CD14-positive monocyte (primary cell): ENCODE data around the gene DPYSL3. TPM values are rescaled to one million over a fixed set of nuclear protein-coding genes. Genes with fewer than 3 reads are reported as not detected.
A peak's percentile ranks its signal among the peaks of the same experiment; 100 is the strongest.

ENCODE experiments used
- DNase-seq, 3 donors: peaks; one replicate each; pipeline ENCODE4 v3.0.0-alpha.2; 2011 to 2022
- H2AFZ ChIP-seq: 2 replicates; pipeline ENCODE4 v1.6.0; 2012; ENCODE audit warnings: mild to moderate bottlenecking, low read depth, low read length, inconsistent platforms; ENCODE audit not compliant: insufficient read depth, poor library complexity, severe bottlenecking
- H3K27ac ChIP-seq, 2 donors: 1 replicate in 1 of 2; 2 replicates in 1 of 2; pipeline ENCODE4 v1.5.1; 2012 to 2013; ENCODE audit warnings: low read length in 2 of 2, control low read depth in 1 of 2, inconsistent platforms in 1 of 2, low read depth in 1 of 2, mild to moderate bottlenecking in 1 of 2
- H3K27me3 ChIP-seq, 2 donors: one replicate each; pipeline versions ENCODE4 v1.6.0 to v1.6.1; 2011 to 2013; ENCODE audit warnings: low read length in 2 of 2; ENCODE audit not compliant: control insufficient read depth in 2 of 2, insufficient read depth in 2 of 2
- H3K36me3 ChIP-seq, 2 donors: replicated peaks in 1 of 2; 1 replicate in 1 of 2; 2 replicates in 1 of 2; pipeline versions ENCODE4 v1.5.1 to v1.6.1; 2012 to 2013; ENCODE audit warnings: low read length in 2 of 2, control low read depth in 1 of 2, inconsistent platforms in 1 of 2, mild to moderate bottlenecking in 1 of 2; ENCODE audit not compliant: insufficient read depth in 2 of 2, control insufficient read depth in 1 of 2
- H3K4me1 ChIP-seq, 2 donors: 1 replicate in 1 of 2; 2 replicates in 1 of 2; pipeline versions ENCODE4 v1.5.1 to v1.6.1; 2012 to 2013; ENCODE audit warnings: low read length in 2 of 2, control low read depth in 1 of 2, inconsistent platforms in 1 of 2, mild to moderate bottlenecking in 1 of 2, moderate library complexity in 1 of 2; ENCODE audit not compliant: insufficient read depth in 2 of 2, control insufficient read depth in 1 of 2
- H3K4me2 ChIP-seq: replicated peaks from 2 replicates; pipeline ENCODE3; 2012; ENCODE audit warnings: low read length, moderate library complexity, mild to moderate bottlenecking; ENCODE audit not compliant: poor library complexity, severe bottlenecking; ENCODE audit errors: extremely low read depth
- H3K4me3 ChIP-seq, 3 experiments: fragments of 200-600 bp in 1 of 3; sonication (generic) in 1 of 3; replicated peaks in 1 of 3; 1 replicate in 2 of 3; 2 replicates in 1 of 3; pipeline ENCODE4 v1.5.1; 2011 to 2013; ENCODE audit warnings: low read length in 3 of 3, mild to moderate bottlenecking in 3 of 3, control low read depth in 2 of 3, low read depth in 2 of 3, inconsistent platforms in 1 of 3, moderate library complexity in 1 of 3
- H3K79me2 ChIP-seq: 2 replicates; pipeline ENCODE4 v1.6.0; 2012; ENCODE audit warnings: mild to moderate bottlenecking, control low read depth, inconsistent platforms, low read length, moderate library complexity; ENCODE audit not compliant: insufficient read depth
- H3K9ac ChIP-seq: 2 replicates; pipeline ENCODE4 v1.6.0; 2017; ENCODE audit warnings: low read length, mild to moderate bottlenecking; ENCODE audit not compliant: insufficient read depth, poor library complexity, severe bottlenecking
- H3K9me3 ChIP-seq, 2 donors: replicated peaks in 1 of 2; 1 replicate in 1 of 2; 2 replicates in 1 of 2; pipeline versions ENCODE4 v1.5.1 to v1.6.1; 2012 to 2013; ENCODE audit warnings: low read length in 2 of 2, control low read depth in 1 of 2; ENCODE audit not compliant: control insufficient read depth in 1 of 2, insufficient read depth in 1 of 2
- H4K20me1 ChIP-seq: 2 replicates; pipeline ENCODE4 v1.6.0; 2012; ENCODE audit warnings: mild to moderate bottlenecking, low read length, control low read depth, moderate library complexity; ENCODE audit not compliant: insufficient read depth
- H3K27ac Mint-ChIP-seq, 7 donors: one replicate each; pipeline ENCODE4 v1.8.0; 2020; ENCODE audit warnings: mild to moderate bottlenecking in 7 of 7, mixed read lengths in 7 of 7, moderate library complexity in 6 of 7, inconsistent platforms in 2 of 7
- H3K27me3 Mint-ChIP-seq, 3 donors: one replicate each; pipeline ENCODE4 v1.8.0; 2021 to 2022; ENCODE audit warnings: low read depth in 3 of 3, mild to moderate bottlenecking in 3 of 3, mixed read lengths in 3 of 3, moderate library complexity in 3 of 3, inconsistent platforms in 1 of 3
- H3K36me3 Mint-ChIP-seq, 2 donors: one replicate each; pipeline ENCODE4 v1.8.0; 2020; ENCODE audit warnings: mixed read lengths in 2 of 2, inconsistent platforms in 1 of 2, mild to moderate bottlenecking in 1 of 2
- H3K4me1 Mint-ChIP-seq: one replicate; pipeline ENCODE4 v1.8.0; 2020; ENCODE audit warnings: mild to moderate bottlenecking, mixed read lengths
- H3K4me3 Mint-ChIP-seq, 2 donors: one replicate each; pipeline ENCODE4 v1.8.0; 2020; ENCODE audit warnings: mild to moderate bottlenecking in 2 of 2, mixed read lengths in 2 of 2, moderate library complexity in 1 of 2
- H3K9me3 Mint-ChIP-seq, 7 donors: one replicate each; pipeline ENCODE4 v1.8.0; 2020 to 2022; ENCODE audit warnings: mixed read lengths in 7 of 7, mild to moderate bottlenecking in 6 of 7, moderate library complexity in 6 of 7, inconsistent platforms in 2 of 7
- CTCF ChIP-seq: fragments of 200-600 bp; IDR thresholded peaks from one replicate; pipeline ENCODE4 v1.8.0; 2022; ENCODE audit warnings: antibody characterized with exemption, mild to moderate bottlenecking
- WGBS: methylation state at CpG from one replicate; pipeline ENCODE4 v1.1.5; 2013; ENCODE audit warnings: missing lambda C conversion rate; ENCODE audit not compliant: insufficient coverage; 5-methylcytosine and 5-hydroxymethylcytosine counted together
- intact Hi-C, 2 donors: fragments of 100-400 bp; cut with micrococcal nuclease; formaldehyde crosslinking; loops; one replicate each; pipeline versions ENCODE4 v1.15.0 to v1.15.1; 2023
- polyA plus RNA-seq, 3 donors: library from polyadenylated mRNA; depleted of rRNA in 1 of 3; unstranded in 2 of 3; stranded (reverse) in 1 of 3; fragments of 300-500 nt in 2 of 3; fragments of >200 nt in 1 of 3; fragmentation: Illumina TruSeq in 2 of 3; gene quantifications; 1 replicate in 2 of 3; 2 replicates in 1 of 3; pipeline ENCODE4 v1.2.3, GENCODE V29; 2012 to 2021

DPYSL3 gene
- polyA plus RNA-seq, 3 donors, result 0.05 TPM; not detected in 2

- Histone ChIP-seq H3K4me3 (no peak overlapping the region), H3K36me3 (no peaks in the 10 kb centered on the region), H3K4me1 (peaks cover 31 to 33% of the 10 kb centered on the region in 2 donors), H3K79me2 (no peaks in the 10 kb centered on the region), H4K20me1 (no peaks in the 10 kb centered on the region), H3K4me2 (no peak overlapping the region), H3K9me3 (peaks cover 0 to 7% of the 10 kb centered on the region in 2 donors), H3K27ac (no peak overlapping the region), H3K9ac (no peak overlapping the region), H3K27me3 (peaks cover 26 to 36% of the 10 kb centered on the region in 2 donors), H2AFZ (no peak overlapping the region)
- TF ChIP-seq CTCF, result no peak
- Mint-ChIP-seq H3K4me1 (peaks cover 31% of the 10 kb centered on the region), H3K27ac (no peak overlapping the region), H3K9me3 (peaks cover 0 to 11% (median 7%) of the 10 kb centered on the region in 7 donors), H3K36me3 (peaks cover 2 to 6% of the 10 kb centered on the region in 2 donors), H3K4me3 (peak overlapping the region; percentile 24 to 99), H3K27me3 (peaks cover 36 to 49% (median 42%) of the 10 kb centered on the region in 3 donors)
- intact Hi-C loops, result no loop called here
- DNase-seq, result peak in 1 of 3 donors; percentile 15
- 100% methylated on average over 2 of the region's 10 CpGs for WGBS
These were observed 54.7 kb downstream of the DPYSL3 start for GRCh38 chr5:147454996-147455677.

- Histone ChIP-seq H3K4me3 (peak overlapping the region; percentile 41 to 78 (median 55)), H4K20me1 (no peaks in the 10 kb centered on the region), H3K36me3 (no peaks in the 10 kb centered on the region), H3K9ac (peak overlapping the region; percentile 64), H3K27ac (no peak overlapping the region), H3K4me2 (peak overlapping the region; percentile 90), H3K9me3 (peaks cover 0 to 7% of the 10 kb centered on the region in 2 donors), H3K4me1 (peaks cover 31 to 33% of the 10 kb centered on the region in 2 donors), H3K27me3 (peaks cover 26 to 36% of the 10 kb centered on the region in 2 donors), H2AFZ (peak overlapping the region; percentile 88), H3K79me2 (no peaks in the 10 kb centered on the region)
- peaks cover 31% of the 10 kb centered on the region for H3K4me1 Mint-ChIP-seq
- peak overlapping the region in 4 of 7 donors; percentile 35 to 85 (median 43) for H3K27ac Mint-ChIP-seq
- H3K27me3 Mint-ChIP-seq, result peaks cover 36 to 49% (median 42%) of the 10 kb centered on the region in 3 donors
- peak; percentile 53 to 67 (median 59) for DNase-seq
- intact Hi-C loops, result no loop called here
- peak overlapping the region; percentile 93 to 99 for H3K4me3 Mint-ChIP-seq
- H3K36me3 Mint-ChIP-seq, result peaks cover 2 to 6% of the 10 kb centered on the region in 2 donors
- peak; percentile 90 for TF ChIP-seq CTCF
- 5% methylated on average over 48 of the region's 54 CpGs for WGBS
- H3K9me3 Mint-ChIP-seq, result peaks cover 0 to 11% (median 7%) of the 10 kb centered on the region in 7 donors
These were observed 55.7 kb downstream of the DPYSL3 start for GRCh38 chr5:147453875-147454814.
